ENCODE results near the gene RAMACL.

Gene RAMACL

DNA sequence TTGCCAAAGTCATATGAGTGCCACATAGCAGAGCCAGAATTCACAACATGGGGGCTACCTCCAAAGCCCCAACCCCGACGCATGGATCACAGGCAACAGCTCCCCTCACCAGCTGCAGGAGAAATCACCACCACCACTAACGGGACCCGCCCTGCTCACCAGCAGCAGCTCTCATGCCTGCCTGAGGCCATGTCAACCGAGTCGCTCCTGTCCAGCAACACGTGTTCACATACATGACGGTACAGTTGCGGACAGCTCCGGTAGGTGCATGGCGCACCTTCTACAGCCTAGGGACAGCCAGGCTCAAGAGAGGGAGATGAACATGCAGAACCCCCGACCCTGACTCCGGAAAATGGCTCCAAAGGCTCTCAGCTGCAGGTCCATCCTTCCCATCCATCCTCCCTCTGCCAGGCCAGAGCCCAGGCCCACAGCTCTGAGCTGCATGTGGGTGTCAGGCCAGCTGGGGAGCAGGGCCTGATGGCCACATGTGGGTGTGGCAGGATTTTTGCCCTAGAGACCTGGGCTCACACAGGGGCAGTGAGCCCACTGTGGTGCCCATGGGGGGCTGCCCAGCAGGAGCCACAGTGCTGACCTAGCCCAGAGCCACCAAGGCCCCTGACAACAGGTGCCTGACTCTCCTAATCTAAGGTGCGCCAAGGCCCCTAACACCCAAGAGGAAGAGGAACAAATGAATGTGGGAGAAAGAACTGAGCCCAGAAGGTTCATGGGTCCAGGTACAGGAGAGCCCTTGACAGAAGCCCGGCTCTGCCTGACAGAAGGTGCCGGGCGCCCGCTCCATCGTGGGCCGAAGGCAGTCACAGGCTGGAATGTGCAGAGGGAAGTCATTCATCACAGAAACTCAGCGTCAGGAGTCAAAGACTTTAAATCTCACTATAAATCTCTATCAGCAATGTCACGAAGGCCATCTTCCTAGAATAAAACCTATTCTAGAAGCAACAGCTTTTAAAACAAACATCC, 30.1 kb upstream of the RAMACL start:
- no peak for DNase-seq (ENCODE audit: low spot score)
- no peak for TF ChIP-seq CTCF (IDR thresholded peaks at IDR 0.05; ENCODE audit: extremely low read depth, missing control alignments)

GRCh38 chr6:166615059-166615770, 28.7 kb upstream of the RAMACL start:
- no peak for TF ChIP-seq CTCF (IDR thresholded peaks at IDR 0.05; ENCODE audit: extremely low read depth, missing control alignments)
- DNase-seq (ENCODE audit: low spot score), result no peak

DNA sequence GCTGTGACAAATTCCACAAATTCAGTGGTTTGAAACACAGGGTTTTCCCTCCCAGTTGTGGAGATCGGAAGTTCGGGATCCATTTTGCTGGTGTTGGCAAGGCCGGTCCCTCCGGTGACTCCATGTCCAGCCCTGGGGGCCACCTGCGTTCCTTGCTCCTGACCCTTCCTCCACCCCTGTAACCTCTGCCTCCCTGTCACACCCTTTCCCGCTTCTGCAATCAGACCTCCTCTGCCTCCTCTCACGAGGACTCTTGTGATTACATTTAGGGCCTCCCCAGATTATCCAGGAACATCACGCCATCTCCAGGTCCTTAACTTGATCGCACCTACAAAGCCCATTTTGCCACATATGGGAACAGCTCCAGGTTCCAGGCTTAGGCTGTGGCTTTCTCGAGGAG, 28.1 kb upstream of the RAMACL start:
- TF ChIP-seq CTCF (IDR thresholded peaks at IDR 0.05; ENCODE audit: extremely low read depth, missing control alignments), result no peak
- DNase-seq (ENCODE audit: low spot score), result no peak

GRCh38 chr6:166614171-166614583, 27.7 kb upstream of the RAMACL start:
- no peak for DNase-seq (ENCODE audit: low spot score)
- no peak for TF ChIP-seq CTCF (IDR thresholded peaks at IDR 0.05; ENCODE audit: extremely low read depth, missing control alignments)

DNA sequence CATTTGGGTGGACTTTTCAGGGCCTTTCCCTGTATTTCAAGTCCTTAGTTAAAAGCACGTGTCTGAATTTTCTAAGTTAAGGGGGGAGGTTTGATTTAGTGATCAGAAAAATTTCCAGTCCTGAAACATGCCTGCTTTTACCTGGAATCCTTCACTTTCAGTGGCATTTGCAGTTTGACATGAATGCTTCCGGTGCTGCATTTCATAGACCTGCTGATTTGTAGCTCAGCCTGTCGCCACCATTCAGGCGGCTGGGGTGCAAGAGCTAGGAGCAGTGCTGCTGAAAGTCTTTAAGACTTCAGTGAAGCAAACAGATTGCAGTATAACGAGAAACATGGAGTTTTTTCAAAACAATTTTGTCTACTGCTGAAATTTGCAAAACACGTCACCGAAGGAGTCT, 26.5 kb upstream of the RAMACL start:
- no peak for DNase-seq (ENCODE audit: low spot score)
- no peak for TF ChIP-seq CTCF (IDR thresholded peaks at IDR 0.05; ENCODE audit: extremely low read depth, missing control alignments)

- no peak for TF ChIP-seq CTCF (IDR thresholded peaks at IDR 0.05; ENCODE audit: extremely low read depth, missing control alignments)
- DNase-seq (ENCODE audit: low spot score), result no peak
Measured at GRCh38 chr6:166612471-166612881, 26.0 kb upstream of the RAMACL start.

DNA sequence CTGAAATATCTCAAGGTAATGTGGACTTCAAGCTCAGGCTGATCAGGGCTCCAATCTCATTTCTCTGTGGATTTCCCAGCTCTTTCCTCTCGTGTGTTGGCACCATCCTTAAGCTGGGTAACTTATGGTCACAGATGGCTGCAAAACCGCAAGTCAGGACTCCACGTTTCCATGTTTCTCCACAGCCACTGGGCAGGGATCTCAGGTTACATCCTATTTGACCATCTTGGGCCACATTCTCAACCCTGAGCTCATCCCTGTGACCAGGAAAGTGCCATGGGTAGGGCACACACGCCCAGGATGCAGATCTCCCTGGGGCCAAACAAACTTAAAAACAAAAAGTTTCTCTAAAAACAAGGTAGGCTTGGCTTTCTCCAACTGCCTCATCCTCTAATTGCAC, 25.2 kb upstream of the RAMACL start:
- TF ChIP-seq CTCF (IDR thresholded peaks at IDR 0.05; ENCODE audit: extremely low read depth, missing control alignments), result no peak
- no peak for DNase-seq (ENCODE audit: low spot score)
